Caco-2 (cell line): ENCODE measurements around the gene TUBB3. TPM values are rescaled to one million over a fixed set of nuclear protein-coding genes. Genes with fewer than 3 reads are reported as not detected.
A peak's percentile ranks its signal among the peaks of the same experiment; 100 is the strongest.

Source experiments
- BruUV-seq: library from RNA; stranded (reverse); fragments of 400-500 nt; replicated peaks from 2 replicates; lab custom pipeline; 2021; lab: Mats Ljungman, UMichigan
- CTCF ChIA-PET: fragments of 300-600 bp; sonication (Branson Sonifier 250); formaldehyde crosslinking; loops from one replicate; lab custom pipeline; 2022; ENCODE audit warnings: antibody characterized with exemption; lab: Charles Lee
- POLR2A ChIA-PET: fragments of 300-600 bp; sonication (Branson Sonifier 250); formaldehyde crosslinking; loops from one replicate; lab custom pipeline; 2022; ENCODE audit warnings: antibody characterized with exemption; lab: Charles Lee
- DNase-seq, 2 experiments: peaks; one replicate each; pipeline versions ENCODE4 v3.0.0 to v3.0.0-alpha.2; 2020 to 2022
- H3K27me3 ChIP-seq: replicated peaks from 2 replicates; pipeline ENCODE4 v1.6.0; 2011; ENCODE audit warnings: low read length; ENCODE audit not compliant: control insufficient read depth, insufficient read depth
- H3K36me3 ChIP-seq: 2 replicates; pipeline ENCODE4 v1.5.1; 2011; ENCODE audit warnings: low read length; ENCODE audit not compliant: control insufficient read depth, insufficient read depth
- H3K4me1 ChIP-seq: fragments of 250-450 bp; sonication (Bioruptor Pico); 2 replicates; pipeline ENCODE4 v1.5.1; 2020; ENCODE audit warnings: mild to moderate bottlenecking
- H3K4me3 ChIP-seq: 2 replicates; pipeline ENCODE4 v1.5.1; 2011; ENCODE audit warnings: low read depth, mild to moderate bottlenecking, control low read depth, low read length
- H3K9me3 ChIP-seq: fragments of 250-450 bp; sonication (Bioruptor Pico); 2 replicates; pipeline ENCODE4 v1.5.1; 2020; ENCODE audit warnings: mild to moderate bottlenecking, moderate library complexity
- H3K27ac Mint-ChIP-seq: one replicate; pipeline ENCODE4 v1.8.0; 2022; ENCODE audit warnings: mixed read lengths; ENCODE audit not compliant: unreplicated experiment
- H3K27me3 Mint-ChIP-seq: one replicate; pipeline ENCODE4 v1.8.0; 2022; ENCODE audit warnings: mixed read lengths; ENCODE audit not compliant: insufficient read depth, unreplicated experiment
- H3K36me3 Mint-ChIP-seq: one replicate; pipeline ENCODE4 v1.8.0; 2022; ENCODE audit warnings: mild to moderate bottlenecking, mixed read lengths; ENCODE audit not compliant: insufficient read depth, unreplicated experiment
- H3K4me1 Mint-ChIP-seq: one replicate; pipeline ENCODE4 v1.8.0; 2022; ENCODE audit warnings: low read depth, mixed read lengths; ENCODE audit not compliant: unreplicated experiment
- H3K4me3 Mint-ChIP-seq: one replicate; pipeline ENCODE4 v1.8.0; 2022; ENCODE audit warnings: mild to moderate bottlenecking, moderate library complexity, mixed read lengths; ENCODE audit not compliant: unreplicated experiment
- H3K9me3 Mint-ChIP-seq: one replicate; pipeline ENCODE4 v1.8.0; 2022; ENCODE audit warnings: mixed read lengths; ENCODE audit not compliant: unreplicated experiment
- CTCF ChIP-seq, 2 experiments: fragments of 200-600 bp in 1 of 2; IDR thresholded peaks; 1 replicate in 1 of 2; 2 replicates in 1 of 2; pipeline versions ENCODE4 v1.5.1 to v1.8.0; 2011 to 2022; ENCODE audit warnings: antibody characterized with exemption in 1 of 2, control low read depth in 1 of 2, inconsistent platforms in 1 of 2, low read depth in 1 of 2, low read length in 1 of 2, mild to moderate bottlenecking in 1 of 2, moderate library complexity in 1 of 2; ENCODE audit not compliant: insufficient read depth in 1 of 2, severe bottlenecking in 1 of 2, unreplicated experiment in 1 of 2
- intact Hi-C: fragments of 100-400 bp; cut with micrococcal nuclease; formaldehyde crosslinking; loops from one replicate; pipeline ENCODE4 v1.10.0; 2022; ENCODE audit not compliant: unreplicated experiment
- total RNA-seq: library from RNA; stranded (reverse); gene quantifications from 2 replicates; pipeline ENCODE4 v1.2.3, GENCODE V29; 2022

Gene TUBB3
- total RNA-seq, 1 experiment from 2014 or later: 31.3 TPM

GRCh38 chr16:89957216-89957785 lies 34.2 kb downstream of the TUBB3 start:
- H3K27me3 Mint-ChIP-seq: no peaks in the 10 kb centered on the region
- H3K9me3 ChIP-seq: no peaks in the 10 kb centered on the region
- H3K27ac Mint-ChIP-seq: no peak overlapping the region
- TF ChIP-seq CTCF (IDR thresholded peaks at IDR 0.05; ENCODE audit: insufficient read depth in 1 of 2, low read depth in 1 of 2, low read length in 1 of 2, severe bottlenecking in 1 of 2, unreplicated experiment in 1 of 2): no peak
- peaks cover 4% of the 10 kb centered on the region for H3K36me3 ChIP-seq
- no peaks in the 10 kb centered on the region for H3K27me3 ChIP-seq
- H3K4me3 ChIP-seq: no peak overlapping the region
- ChIA-PET POLR2A (interaction anchor here (0.6 kb wide), 1 partner anchor 511 kb away, joined by 3 read pairs; no protein-coding TSS in a partner anchor), CTCF (interaction anchor here (0.6 kb wide), 1 partner anchor 256 kb away, joined by 7 read pairs; the partner anchor contains the start of gene SPATA2L)
- no TSS peak for BruUV-seq
- no peaks in the 10 kb centered on the region for H3K9me3 Mint-ChIP-seq
- H3K4me1 ChIP-seq: no peaks in the 10 kb centered on the region
- intact Hi-C loops: no loop called here
- no peaks in the 10 kb centered on the region for H3K4me1 Mint-ChIP-seq
- no peak overlapping the region for H3K4me3 Mint-ChIP-seq
- no peak for DNase-seq
- peaks cover 52% of the 10 kb centered on the region for H3K36me3 Mint-ChIP-seq

- no peaks in the 10 kb centered on the region for H3K4me1 Mint-ChIP-seq
- CTCF ChIA-PET: interaction anchor here (0.6 kb wide), 1 partner anchor 257 kb away, joined by 7 read pairs; the partner anchor contains the start of gene SPATA2L
- no peaks in the 10 kb centered on the region for H3K9me3 ChIP-seq
- intact Hi-C loops: no loop called here
- no TSS peak for BruUV-seq
- no peak overlapping the region for H3K4me3 Mint-ChIP-seq
- TF ChIP-seq CTCF (IDR thresholded peaks at IDR 0.05; ENCODE audit: insufficient read depth in 1 of 2, low read depth in 1 of 2, low read length in 1 of 2, severe bottlenecking in 1 of 2, unreplicated experiment in 1 of 2): no peak
- H3K27ac Mint-ChIP-seq: no peak overlapping the region
- H3K4me1 ChIP-seq: no peaks in the 10 kb centered on the region
- peaks cover 52% of the 10 kb centered on the region for H3K36me3 Mint-ChIP-seq
- no peaks in the 10 kb centered on the region for H3K27me3 Mint-ChIP-seq
- H3K4me3 ChIP-seq: no peak overlapping the region
- POLR2A ChIA-PET: no interaction called here
- no peaks in the 10 kb centered on the region for H3K27me3 ChIP-seq
- H3K9me3 Mint-ChIP-seq: no peaks in the 10 kb centered on the region
- peaks cover 4% of the 10 kb centered on the region for H3K36me3 ChIP-seq
- DNase-seq: peak; percentile 73 to 75
These were observed 34.9 kb downstream of the TUBB3 start for GRCh38 chr16:89958068-89958467.

- ChIA-PET POLR2A (interaction anchor here (0.5 kb wide), 1 partner anchor 36 kb away, joined by 4 read pairs; no protein-coding TSS in a partner anchor), CTCF (no interaction called here)
- H3K4me3 Mint-ChIP-seq: no peak overlapping the region
- H3K36me3 Mint-ChIP-seq: peaks cover 48% of the 10 kb centered on the region
- H3K4me3 ChIP-seq: no peak overlapping the region
- no peaks in the 10 kb centered on the region for H3K4me1 ChIP-seq
- no TSS peak for BruUV-seq
- H3K4me1 Mint-ChIP-seq: no peaks in the 10 kb centered on the region
- no peaks in the 10 kb centered on the region for H3K27me3 ChIP-seq
- DNase-seq: no peak
- intact Hi-C loops: no loop called here
- H3K36me3 ChIP-seq: peaks cover 4% of the 10 kb centered on the region
- H3K27me3 Mint-ChIP-seq: no peaks in the 10 kb centered on the region
- no peak for TF ChIP-seq CTCF (IDR thresholded peaks at IDR 0.05; ENCODE audit: insufficient read depth in 1 of 2, low read depth in 1 of 2, low read length in 1 of 2, severe bottlenecking in 1 of 2, unreplicated experiment in 1 of 2)
- H3K27ac Mint-ChIP-seq: no peak overlapping the region
- H3K9me3 ChIP-seq: no peaks in the 10 kb centered on the region
- H3K9me3 Mint-ChIP-seq: no peaks in the 10 kb centered on the region
These were observed 35.5 kb downstream of the TUBB3 start for GRCh38 chr16:89958596-89958995.
